Measurements from ENCODE around the gene KAZN. TPM values are rescaled to one million over a fixed set of nuclear protein-coding genes. Genes with fewer than 3 reads are reported as not detected.
A peak's percentile ranks its signal among the peaks of the same experiment; 100 is the strongest.

KAZN gene
- total and polyA plus RNA-seq, 11 donors: 0.65 to 6.5 (median 2.3) TPM

DNA sequence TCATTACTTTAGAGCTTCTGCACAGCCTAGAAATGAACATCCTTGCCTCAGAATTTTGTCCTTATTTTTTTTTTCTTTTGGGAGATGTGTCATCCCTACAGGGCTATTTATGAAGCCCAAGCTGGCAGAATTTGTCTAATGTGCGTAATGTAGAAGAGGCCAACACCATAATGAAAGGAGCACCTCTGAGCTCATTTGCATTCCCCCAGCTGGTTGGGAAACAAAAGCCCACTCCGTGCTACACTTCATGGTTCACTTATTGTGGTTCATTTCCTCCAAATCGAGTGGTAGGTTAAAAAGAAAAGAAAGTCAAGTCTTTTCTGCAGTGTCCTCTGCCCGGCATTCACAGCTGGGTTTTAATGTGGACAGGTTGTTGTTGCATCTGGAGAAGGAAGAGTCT lies 73.5 kb downstream of the KAZN start:
- 74 to 82% (median 75%) methylated on average over 4 of the region's 4 CpGs for WGBS, 4 donors
- H3K9me3 ChIP-seq: peaks cover 0 to 7% (median 0%) of the 10 kb centered on the region in 12 donors
- no peaks in the 10 kb centered on the region for H3K36me3 ChIP-seq
- no peak for TF ChIP-seq CTCF (IDR thresholded peaks at IDR 0.05)
- TF ChIP-seq POLR2A (IDR thresholded peaks at IDR 0.05): no peak
- intact Hi-C loops (cut with DNase I): no loop called here
- H3K4me3 ChIP-seq: no peak overlapping the region
- H3K4me1 ChIP-seq: no peaks in the 10 kb centered on the region
- peaks cover 0 to 4% (median 0%) of the 10 kb centered on the region in 9 donors for H3K27me3 ChIP-seq
- ATAC-seq (no peak), DNase-seq (no peak)
- no peak overlapping the region for H3K27ac ChIP-seq

GRCh38 chr1:14674030-14674429 lies 75.5 kb downstream of the KAZN start:
- no peak for DNase-seq
- Histone ChIP-seq H3K4me1 (no peaks in the 10 kb centered on the region), H3K27ac (no peak overlapping the region), H3K4me3 (no peak overlapping the region), H3K9me3 (peaks cover 0 to 7% (median 0%) of the 10 kb centered on the region in 12 donors), H3K36me3 (no peaks in the 10 kb centered on the region), H3K27me3 (peaks cover 0 to 4% (median 0%) of the 10 kb centered on the region in 9 donors)
- ATAC-seq: no peak
- no peak for TF ChIP-seq CTCF (IDR thresholded peaks at IDR 0.05)
- TF ChIP-seq POLR2A (IDR thresholded peaks at IDR 0.05): no peak
- WGBS, 4 donors: 27 to 75% (median 60%) methylated on average over 1 of the region's 1 CpG
- intact Hi-C loops (cut with DNase I): no loop called here

GRCh38 chr1:14676400-14676799 lies 77.9 kb downstream of the KAZN start:
- Histone ChIP-seq H3K27ac (no peak overlapping the region), H3K9me3 (peaks cover 0 to 7% (median 0%) of the 10 kb centered on the region in 12 donors), H3K27me3 (no peaks in the 10 kb centered on the region), H3K4me1 (no peaks in the 10 kb centered on the region), H3K36me3 (no peaks in the 10 kb centered on the region), H3K4me3 (no peak overlapping the region)
- 86 to 92% (median 86%) methylated on average over 4 of the region's 4 CpGs for WGBS, 4 donors
- DNase-seq: no peak
- ATAC-seq: no peak
- no peak for TF ChIP-seq CTCF (IDR thresholded peaks at IDR 0.05)
- TF ChIP-seq POLR2A (IDR thresholded peaks at IDR 0.05): no peak
- intact Hi-C loops (cut with DNase I): no loop called here

DNA sequence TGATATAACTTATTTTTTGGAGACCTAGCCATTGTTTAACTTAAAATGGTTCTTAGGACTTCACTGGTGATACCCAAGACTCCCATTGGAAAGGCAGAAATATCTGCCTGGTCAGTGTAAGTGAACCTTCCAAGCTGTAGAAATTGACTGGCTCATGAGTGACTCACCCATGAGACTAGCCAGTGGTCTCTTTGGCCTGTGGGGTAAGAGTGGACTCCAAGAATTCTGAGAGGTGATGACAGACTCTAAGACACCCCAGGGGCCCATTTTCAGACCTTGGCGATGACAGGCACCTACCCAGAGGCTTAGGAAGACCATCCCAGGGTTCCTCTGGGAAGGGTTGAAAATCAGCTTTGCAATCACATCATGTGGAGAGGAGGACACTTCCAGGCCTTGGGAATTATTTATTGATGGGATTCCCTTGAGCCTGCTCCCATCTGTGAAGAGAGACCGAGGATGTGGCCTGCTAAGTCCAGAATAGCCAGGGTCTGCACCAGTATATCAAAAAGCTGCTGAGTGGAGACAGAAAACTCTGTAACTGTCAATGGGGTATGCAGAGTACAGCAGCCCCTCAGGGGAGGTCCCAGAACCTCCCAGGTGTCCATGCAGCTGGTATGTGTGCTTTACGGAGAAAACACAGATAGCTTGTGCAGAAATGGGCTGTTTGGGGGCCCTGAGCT lies 78.9 kb downstream of the KAZN start:
- intact Hi-C loops (cut with DNase I): no loop called here
- peaks cover 0 to 7% (median 0%) of the 10 kb centered on the region in 12 donors for H3K9me3 ChIP-seq
- 60 to 77% (median 73%) methylated on average over 3 of the region's 3 CpGs for WGBS, 4 donors
- no peaks in the 10 kb centered on the region for H3K4me1 ChIP-seq
- DNase-seq (no peak), ATAC-seq (peak in 1 of 4 donors; percentile 60)
- no peak for TF ChIP-seq CTCF (IDR thresholded peaks at IDR 0.05)
- TF ChIP-seq POLR2A (IDR thresholded peaks at IDR 0.05): no peak
- H3K4me3 ChIP-seq: no peak overlapping the region
- no peak overlapping the region for H3K27ac ChIP-seq
- H3K36me3 ChIP-seq: no peaks in the 10 kb centered on the region
- H3K27me3 ChIP-seq: no peaks in the 10 kb centered on the region
